ENCODE measurements around the gene IRF2BPL. TPM values are rescaled to one million over a fixed set of nuclear protein-coding genes. Genes with fewer than 3 reads are reported as not detected.

The IRF2BPL gene
- total RNA-seq, 2 experiments from 2014 or later = 70.9 to 71.8 TPM

DNA sequence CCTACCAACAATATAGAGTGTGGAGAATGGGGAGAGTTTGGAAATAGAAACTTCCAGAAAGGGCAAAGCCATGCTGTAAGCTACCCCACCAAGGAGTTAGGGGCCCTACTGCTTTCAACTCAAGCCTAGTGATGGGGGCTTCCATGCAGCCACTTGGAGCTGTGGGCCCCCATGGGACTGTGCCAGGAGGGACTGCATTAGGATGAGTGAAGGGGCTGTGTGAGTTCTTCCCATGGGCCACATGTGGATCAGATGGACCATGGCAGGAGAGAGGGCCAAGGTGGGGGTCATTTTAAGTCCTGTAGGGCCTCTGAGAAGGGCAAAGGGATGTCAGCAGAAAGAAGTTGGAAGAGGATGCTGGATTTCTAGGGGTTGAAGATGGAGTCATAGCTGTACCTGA, 46.5 kb upstream of the IRF2BPL start:
- Histone ChIP-seq H3K4me3 (ENCODE audit: low read length) (no peak overlapping the region), H3K27me3 (ENCODE audit: control insufficient read depth in 1 of 2, insufficient read depth in 2 of 2, low read length in 2 of 2) (no peaks in the 10 kb centered on the region), H3K4me1 (ENCODE audit: insufficient read depth, low read length) (peaks cover 5% of the 10 kb centered on the region), H3K27ac (ENCODE audit: low read depth in 1 of 2, low read length in 2 of 2) (no peak overlapping the region), H3K36me3 (ENCODE audit: insufficient read depth, low read length) (no peaks in the 10 kb centered on the region), H3K9me3 (ENCODE audit: control insufficient read depth in 1 of 2, insufficient read depth in 1 of 2, low read length in 2 of 2) (no peaks in the 10 kb centered on the region)
- H3K9me3 Mint-ChIP-seq = peaks cover 2% of the 10 kb centered on the region
- no peaks in the 10 kb centered on the region for H3K36me3 Mint-ChIP-seq (ENCODE audit: low read depth)
- no peak overlapping the region for H3K27ac Mint-ChIP-seq
- H3K4me3 Mint-ChIP-seq = no peak overlapping the region
- TF ChIP-seq, protein P1, sequence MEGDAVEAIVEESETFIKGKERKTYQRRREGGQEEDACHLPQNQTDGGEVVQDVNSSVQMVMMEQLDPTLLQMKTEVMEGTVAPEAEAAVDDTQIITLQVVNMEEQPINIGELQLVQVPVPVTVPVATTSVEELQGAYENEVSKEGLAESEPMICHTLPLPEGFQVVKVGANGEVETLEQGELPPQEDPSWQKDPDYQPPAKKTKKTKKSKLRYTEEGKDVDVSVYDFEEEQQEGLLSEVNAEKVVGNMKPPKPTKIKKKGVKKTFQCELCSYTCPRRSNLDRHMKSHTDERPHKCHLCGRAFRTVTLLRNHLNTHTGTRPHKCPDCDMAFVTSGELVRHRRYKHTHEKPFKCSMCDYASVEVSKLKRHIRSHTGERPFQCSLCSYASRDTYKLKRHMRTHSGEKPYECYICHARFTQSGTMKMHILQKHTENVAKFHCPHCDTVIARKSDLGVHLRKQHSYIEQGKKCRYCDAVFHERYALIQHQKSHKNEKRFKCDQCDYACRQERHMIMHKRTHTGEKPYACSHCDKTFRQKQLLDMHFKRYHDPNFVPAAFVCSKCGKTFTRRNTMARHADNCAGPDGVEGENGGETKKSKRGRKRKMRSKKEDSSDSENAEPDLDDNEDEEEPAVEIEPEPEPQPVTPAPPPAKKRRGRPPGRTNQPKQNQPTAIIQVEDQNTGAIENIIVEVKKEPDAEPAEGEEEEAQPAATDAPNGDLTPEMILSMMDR (IDR thresholded peaks at IDR 0.05) = no peak
- no peak for ATAC-seq (ENCODE audit: poor library complexity)
- DNase-seq = no peak
- H3K27me3 Mint-ChIP-seq = no peaks in the 10 kb centered on the region
- no peaks in the 10 kb centered on the region for H3K4me1 Mint-ChIP-seq (ENCODE audit: low read depth)
- intact Hi-C loops (cut with DNase I, micrococcal nuclease) = no loop called here
- POLR2A ChIA-PET = no interaction called here
- CTCF ChIA-PET = interaction anchor here (1.6 kb wide), 1 partner anchor 16 kb away, joined by 3 read pairs; no protein-coding TSS in a partner anchor

DNA sequence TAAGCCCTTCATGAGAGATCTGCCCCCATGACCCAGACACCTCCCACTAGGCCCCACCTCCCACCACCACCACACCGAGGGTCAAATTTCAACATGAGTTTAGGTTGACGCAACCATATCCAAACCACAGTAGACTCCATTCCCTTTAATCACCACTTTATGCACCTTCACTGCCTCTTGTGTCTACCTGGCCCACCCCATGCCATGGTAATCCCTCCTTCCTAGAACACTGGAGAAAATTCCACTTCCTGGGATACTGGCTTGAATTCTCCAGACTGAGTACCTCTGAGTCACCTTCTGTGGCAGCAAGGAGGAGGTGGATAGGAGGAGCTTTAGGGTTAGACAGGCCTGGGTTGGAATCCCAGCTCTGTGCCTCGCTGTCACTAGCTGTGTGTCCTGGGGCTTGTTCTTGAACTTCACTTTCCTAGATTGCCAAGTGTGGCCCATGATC, 43.5 kb upstream of the IRF2BPL start:
- intact Hi-C loops (cut with DNase I, micrococcal nuclease) = loop anchor here in 1 of 2 experiments (2.0 kb wide), 2 partner anchors 23 to 361 kb away; no protein-coding TSS in a partner anchor
- no peak for ATAC-seq (ENCODE audit: poor library complexity)

DNA sequence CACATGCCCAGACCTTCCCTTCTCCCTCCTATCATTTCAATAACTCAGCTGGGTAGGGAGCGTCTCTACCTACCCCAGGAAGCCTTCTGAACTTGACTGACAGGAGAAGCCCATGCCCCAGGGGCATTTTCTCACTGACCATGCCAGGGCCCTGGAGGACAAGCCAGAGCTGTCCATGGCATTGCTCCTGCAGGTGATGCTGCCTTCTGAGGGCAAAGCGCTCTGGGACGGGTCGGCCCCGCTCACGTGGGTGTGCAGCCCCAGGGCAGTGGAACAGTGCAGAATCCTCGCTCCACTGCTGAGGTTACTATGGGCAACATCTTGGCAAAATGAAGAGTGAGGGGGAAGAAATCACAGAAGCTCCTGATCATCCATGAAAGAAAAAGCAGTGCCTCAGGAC, 41.0 kb upstream of the IRF2BPL start:
- Mint-ChIP-seq H3K9me3 (no peaks in the 10 kb centered on the region), H3K4me1 (ENCODE audit: low read depth) (no peaks in the 10 kb centered on the region), H3K4me3 (no peak overlapping the region), H3K27me3 (peaks cover 4% of the 10 kb centered on the region), H3K27ac (no peak overlapping the region), H3K36me3 (ENCODE audit: low read depth) (no peaks in the 10 kb centered on the region)
- ATAC-seq (ENCODE audit: poor library complexity) (no peak), DNase-seq (no peak)
- intact Hi-C loops (cut with DNase I, micrococcal nuclease) = loop anchor here in 1 of 2 experiments (2.0 kb wide), 1 partner anchor 197 kb away; no protein-coding TSS in a partner anchor
- TF ChIP-seq, protein P1 (IDR thresholded peaks at IDR 0.05) = no peak
- Histone ChIP-seq H3K36me3 (ENCODE audit: insufficient read depth, low read length) (no peaks in the 10 kb centered on the region), H3K4me1 (ENCODE audit: insufficient read depth, low read length) (peaks cover 14% of the 10 kb centered on the region), H3K9me3 (ENCODE audit: control insufficient read depth in 1 of 2, insufficient read depth in 1 of 2, low read length in 2 of 2) (no peaks in the 10 kb centered on the region), H3K27ac (ENCODE audit: low read depth in 1 of 2, low read length in 2 of 2) (no peak overlapping the region), H3K4me3 (ENCODE audit: low read length) (no peak overlapping the region), H3K27me3 (ENCODE audit: control insufficient read depth in 1 of 2, insufficient read depth in 2 of 2, low read length in 2 of 2) (no peaks in the 10 kb centered on the region)
- ChIA-PET CTCF (interaction anchor here (0.7 to 2.8 kb wide), 13 partner anchors 9 to 197 kb away, joined by 3 to 38 read pairs (median 7); no protein-coding TSS in a partner anchor), POLR2A (interaction anchor here (1.4 to 2.0 kb wide), 3 partner anchors 28 to 194 kb away, joined by 5 to 14 read pairs (median 9); partner anchors contain the start of gene CIPC)

More for the DNA sequence above, 43.5 kb upstream of the IRF2BPL start:
- Mint-ChIP-seq H3K36me3 (ENCODE audit: low read depth) (no peaks in the 10 kb centered on the region), H3K9me3 (no peaks in the 10 kb centered on the region), H3K4me3 (no peak overlapping the region), H3K4me1 (ENCODE audit: low read depth) (no peaks in the 10 kb centered on the region), H3K27me3 (peaks cover 4% of the 10 kb centered on the region), H3K27ac (no peak overlapping the region)
- Histone ChIP-seq H3K36me3 (ENCODE audit: insufficient read depth, low read length) (no peaks in the 10 kb centered on the region), H3K4me3 (ENCODE audit: low read length) (no peak overlapping the region), H3K4me1 (ENCODE audit: insufficient read depth, low read length) (peaks cover 14% of the 10 kb centered on the region), H3K27ac (ENCODE audit: low read depth in 1 of 2, low read length in 2 of 2) (no peak overlapping the region), H3K27me3 (ENCODE audit: control insufficient read depth in 1 of 2, insufficient read depth in 2 of 2, low read length in 2 of 2) (no peaks in the 10 kb centered on the region), H3K9me3 (ENCODE audit: control insufficient read depth in 1 of 2, insufficient read depth in 1 of 2, low read length in 2 of 2) (no peaks in the 10 kb centered on the region)
- TF ChIP-seq, protein P1 (IDR thresholded peaks at IDR 0.05) = no peak
- POLR2A ChIA-PET = no interaction called here
- CTCF ChIA-PET = no interaction called here
- DNase-seq = no peak
